ENCODE results near the gene GALNT17.

Gene GALNT17

DNA sequence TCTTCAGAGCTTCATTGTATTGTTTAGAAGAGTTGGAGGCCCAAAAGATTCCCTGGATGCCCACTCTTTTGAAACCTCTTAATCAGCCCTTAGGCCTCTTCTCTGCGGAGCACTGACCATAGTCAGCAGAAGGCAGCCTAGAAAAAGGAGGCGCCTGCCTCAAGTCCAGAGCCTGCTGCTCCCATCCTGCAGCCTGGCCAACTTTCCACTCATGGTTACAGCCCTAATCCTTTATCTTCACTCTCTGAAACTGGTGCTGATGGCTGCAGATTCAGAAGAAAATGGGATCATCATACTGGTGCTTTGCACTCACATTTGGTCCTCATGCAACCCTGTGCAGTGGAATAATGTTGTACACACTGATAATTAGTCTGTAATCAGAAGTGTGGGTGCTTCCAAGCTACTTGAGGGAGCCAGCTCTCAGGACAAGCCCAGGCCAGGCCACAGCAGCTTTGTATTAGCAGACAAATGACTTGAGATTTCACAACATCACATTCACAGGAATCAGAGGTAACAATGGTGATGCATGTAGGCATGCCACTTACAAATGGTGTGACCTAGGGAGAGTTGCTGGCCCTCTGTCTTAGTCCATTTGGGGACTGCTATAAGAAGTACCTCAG lies 272.9 kb downstream of the GALNT17 start:
- no peak for DNase-seq

DNA sequence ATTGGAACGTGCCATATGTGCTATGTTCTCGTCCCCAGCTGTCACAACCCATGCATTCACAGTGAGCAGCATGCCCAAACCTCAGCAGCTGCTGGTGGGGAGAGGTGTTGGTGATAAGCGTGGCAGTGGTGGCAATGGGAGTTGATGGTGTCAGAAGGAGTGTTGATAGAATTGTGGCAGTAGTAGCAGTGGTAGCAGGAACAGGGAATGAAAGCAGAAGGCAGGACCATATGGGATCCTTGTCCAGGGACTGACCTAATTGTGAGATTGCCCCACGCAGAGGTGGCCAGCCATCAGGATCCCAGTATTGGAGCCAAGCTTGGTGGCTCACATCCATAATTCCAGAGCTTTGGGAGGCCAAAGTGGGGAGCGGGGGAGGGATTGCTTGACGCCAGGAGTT lies 276.3 kb downstream of the GALNT17 start:
- no peak for DNase-seq

DNA sequence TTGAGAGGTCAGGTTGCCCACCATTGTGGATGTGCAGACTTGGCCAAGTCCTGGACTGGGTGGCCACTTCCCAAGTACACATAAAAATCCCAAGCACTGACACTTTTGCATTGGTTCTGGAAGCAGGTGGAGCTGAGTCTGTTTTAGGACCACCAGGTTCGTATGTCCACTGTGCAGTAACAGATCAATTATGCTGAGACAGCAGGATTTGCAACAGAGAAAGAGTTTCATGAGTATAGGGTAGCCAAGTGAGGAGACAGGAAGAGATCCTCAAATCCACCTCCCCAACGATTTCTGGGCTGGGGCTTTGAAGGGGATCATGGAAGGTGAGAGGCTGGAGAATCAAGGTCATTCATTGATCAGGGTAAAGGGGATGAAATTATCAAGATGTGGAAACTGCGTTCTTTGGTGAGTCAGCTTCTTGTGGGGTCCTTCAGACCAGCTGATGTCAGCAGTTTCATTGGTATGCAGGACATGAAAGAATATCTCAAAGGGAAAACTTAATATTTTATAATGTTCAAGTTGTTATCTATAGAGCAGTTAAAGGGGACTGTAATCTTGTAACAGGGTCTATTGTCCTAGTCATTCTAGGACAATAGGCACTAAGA lies 277.7 kb downstream of the GALNT17 start:
- no peak for DNase-seq

DNA sequence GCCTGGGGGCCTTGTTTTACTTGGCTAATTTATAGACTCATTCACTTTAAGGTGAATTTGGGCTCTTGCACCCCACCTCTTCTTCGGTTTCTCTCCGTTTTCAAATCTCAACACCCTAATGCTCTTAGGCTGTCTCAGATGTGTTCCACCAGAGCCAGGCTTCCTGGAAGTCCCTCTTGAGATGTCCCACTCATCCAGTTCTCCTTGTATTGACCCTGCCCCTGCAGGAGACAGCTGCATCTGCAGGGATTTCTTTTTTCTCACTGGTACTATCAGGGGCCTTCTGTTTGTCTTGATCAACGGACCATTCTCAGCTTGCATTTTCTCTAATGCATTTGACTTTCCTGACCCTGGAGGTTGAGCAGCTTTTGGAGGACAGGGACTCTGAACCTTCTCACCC lies 279.5 kb downstream of the GALNT17 start:
- no peak for DNase-seq

DNA sequence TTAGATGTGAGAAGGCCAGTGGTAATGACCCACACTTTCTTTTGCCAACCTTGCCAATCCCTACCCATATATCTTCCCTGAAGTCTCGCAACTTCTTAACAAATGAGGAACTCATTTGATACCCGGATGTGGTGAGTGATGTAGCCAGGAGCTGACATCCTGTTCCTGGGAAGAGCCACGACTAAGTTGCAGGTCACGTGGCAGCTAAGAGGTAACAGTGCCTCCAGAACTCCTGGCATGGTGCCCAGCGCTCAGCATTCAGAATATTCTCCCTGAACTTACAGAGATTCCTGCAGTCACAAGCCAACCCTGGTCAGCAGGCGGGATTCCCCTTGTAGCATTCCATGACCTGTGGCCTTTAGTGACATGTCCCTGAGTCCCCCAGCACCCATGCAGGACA lies 282.5 kb downstream of the GALNT17 start:
- DNase-seq, result no peak

DNA sequence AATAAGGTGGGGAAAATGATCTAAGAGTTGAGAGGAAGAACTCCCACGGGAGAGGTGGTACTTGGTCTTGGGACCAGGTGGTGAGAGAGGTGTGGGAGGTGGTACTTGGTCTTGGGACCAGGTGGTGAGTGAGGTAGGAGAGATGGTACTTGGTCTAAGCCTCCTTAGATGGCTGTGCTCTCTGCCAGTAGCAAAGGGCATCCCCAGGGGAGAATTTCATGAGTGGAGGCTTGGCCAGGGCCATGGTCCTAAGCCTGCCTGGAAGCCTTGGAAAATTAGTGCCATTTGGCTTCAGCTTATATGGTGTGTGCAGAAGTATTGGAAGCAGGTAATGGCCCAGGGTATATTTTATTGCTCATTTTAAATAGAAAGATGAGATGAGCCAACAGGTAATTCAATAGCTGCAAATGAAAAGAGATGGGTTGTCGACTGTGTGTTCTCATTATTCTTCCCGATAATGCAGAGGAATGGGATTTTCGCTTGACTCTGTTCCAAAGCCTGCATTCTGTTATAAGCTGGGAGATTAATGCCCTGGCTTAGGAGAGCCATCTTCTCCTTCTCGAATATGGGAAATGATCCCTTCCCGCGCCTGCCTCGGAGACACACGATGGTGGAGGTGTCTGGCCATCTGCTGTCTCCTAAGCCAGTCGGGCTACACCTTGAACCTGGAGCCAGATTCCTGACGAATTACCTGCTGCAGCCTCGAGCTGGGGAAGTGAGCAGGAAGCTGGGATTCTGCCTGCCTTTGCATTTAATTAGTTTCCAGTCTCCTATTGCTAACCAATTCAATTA lies 287.8 kb downstream of the GALNT17 start:
- DNase-seq, result no peak

DNA sequence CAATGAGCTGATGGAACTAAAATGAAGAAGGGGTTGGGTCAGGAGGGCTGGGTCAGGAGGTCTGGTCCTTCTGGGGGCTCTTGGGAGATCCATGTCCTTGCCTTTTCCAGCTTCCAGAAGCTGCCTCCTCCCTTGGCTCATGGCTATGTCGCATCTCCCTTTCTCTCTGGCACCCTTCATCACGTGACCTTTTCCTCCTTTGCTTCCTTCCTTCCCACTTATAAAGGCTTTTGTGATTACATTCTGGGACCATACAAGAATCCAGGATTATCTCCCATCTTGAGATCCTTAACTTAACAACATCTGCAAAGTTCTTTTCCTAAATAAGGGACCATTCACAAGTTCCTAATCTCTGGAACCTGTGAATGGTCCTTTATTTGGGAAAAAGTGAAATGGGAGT lies 290.2 kb downstream of the GALNT17 start:
- DNase-seq, result no peak

DNA sequence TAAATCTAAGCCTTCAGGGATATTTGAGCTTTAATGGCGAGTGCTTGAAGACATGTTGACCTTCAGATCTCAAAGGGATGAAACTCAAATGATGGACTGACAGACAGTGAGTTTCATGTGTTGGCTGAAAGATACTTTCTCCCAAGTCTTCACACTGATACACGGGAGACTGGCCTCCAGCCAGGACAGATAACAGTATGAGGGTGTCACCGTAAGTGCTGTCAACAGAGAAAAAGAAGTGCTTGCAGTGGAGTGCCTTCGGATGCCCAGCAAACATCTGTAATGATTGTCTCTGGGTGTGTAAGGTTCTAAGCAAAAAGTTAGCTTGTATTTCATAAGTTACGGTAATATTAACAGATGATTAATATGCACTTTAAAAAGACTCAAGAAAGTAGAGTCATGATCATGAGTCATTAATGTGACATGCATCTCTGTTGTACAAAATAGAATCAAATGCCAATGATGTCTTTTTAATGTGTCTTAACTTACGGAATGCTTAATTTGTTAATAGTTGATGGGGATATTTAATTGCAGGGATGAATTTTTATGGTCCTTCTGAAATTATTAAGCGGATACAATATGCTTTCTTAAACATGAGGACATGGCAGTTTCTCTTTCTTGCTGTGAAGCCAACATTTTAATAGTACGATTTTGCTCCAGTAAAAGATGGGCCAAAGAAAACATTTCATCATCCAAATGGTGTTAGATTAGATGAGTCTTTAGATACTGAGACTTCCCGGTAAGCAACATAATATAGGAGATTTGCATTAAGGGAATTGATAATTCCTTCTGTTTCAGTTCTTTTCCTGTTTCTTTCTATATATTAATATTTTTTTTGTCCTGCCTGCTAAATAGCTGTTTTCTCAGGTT lies 292.5 kb downstream of the GALNT17 start:
- no peak for DNase-seq

DNA sequence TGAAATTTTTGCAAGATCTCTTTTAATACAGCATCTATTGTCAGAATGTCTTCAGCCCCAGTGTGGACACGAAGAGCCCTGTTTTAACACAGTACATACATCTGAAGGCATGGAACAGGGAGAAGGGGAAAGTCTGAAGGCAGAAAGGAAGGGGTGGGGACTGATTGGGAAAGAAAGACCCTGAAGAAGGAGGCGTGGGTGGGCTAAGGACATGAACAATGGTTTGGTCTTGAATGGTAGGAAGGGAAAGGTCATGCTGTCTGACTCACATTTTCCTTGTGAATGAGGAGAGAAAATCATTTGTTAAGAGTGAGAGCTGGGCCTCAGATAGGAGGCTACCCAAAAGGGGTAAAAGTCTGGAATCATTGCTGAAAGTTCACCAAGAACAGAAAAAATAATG lies 297.1 kb downstream of the GALNT17 start:
- no peak for DNase-seq

DNA sequence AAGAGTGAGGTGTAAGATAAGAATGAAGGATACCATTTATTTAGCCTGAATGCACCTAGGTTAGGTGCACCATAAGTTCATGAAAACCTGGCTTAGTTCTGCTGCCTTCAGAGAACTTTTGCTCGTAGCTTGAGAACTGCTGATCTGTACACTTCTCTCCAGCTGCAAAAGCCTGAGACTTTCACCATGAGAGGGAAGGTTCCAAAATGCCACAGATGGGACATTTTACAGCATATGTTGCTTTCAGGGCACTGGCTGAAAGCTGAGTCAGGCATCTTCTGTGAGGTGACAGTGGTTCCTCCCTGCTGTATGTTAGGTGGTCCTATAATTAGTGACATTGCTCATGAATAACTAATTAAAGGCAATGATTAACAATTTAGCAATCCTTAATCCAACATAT lies 298.3 kb downstream of the GALNT17 start:
- DNase-seq, result no peak

DNA sequence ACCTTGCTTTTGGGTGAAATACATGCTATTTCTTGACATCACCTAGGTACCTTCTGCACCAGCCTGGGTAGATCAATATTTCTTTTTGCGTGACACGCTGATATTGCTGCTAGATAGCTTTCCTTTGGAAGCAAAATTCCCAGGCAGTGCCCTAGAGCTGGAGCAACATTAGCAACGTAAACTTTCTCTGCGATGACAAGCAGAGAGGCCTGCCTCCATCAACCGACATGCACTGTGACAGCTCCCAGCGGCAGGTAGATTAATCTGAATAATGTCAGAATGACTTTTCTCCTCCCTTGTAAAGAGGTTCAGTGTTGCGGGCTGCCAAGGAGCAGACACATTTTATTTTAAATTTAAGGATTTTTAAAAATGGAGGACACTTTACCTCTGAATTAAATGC lies 307.4 kb downstream of the GALNT17 start:
- no peak for DNase-seq

DNA sequence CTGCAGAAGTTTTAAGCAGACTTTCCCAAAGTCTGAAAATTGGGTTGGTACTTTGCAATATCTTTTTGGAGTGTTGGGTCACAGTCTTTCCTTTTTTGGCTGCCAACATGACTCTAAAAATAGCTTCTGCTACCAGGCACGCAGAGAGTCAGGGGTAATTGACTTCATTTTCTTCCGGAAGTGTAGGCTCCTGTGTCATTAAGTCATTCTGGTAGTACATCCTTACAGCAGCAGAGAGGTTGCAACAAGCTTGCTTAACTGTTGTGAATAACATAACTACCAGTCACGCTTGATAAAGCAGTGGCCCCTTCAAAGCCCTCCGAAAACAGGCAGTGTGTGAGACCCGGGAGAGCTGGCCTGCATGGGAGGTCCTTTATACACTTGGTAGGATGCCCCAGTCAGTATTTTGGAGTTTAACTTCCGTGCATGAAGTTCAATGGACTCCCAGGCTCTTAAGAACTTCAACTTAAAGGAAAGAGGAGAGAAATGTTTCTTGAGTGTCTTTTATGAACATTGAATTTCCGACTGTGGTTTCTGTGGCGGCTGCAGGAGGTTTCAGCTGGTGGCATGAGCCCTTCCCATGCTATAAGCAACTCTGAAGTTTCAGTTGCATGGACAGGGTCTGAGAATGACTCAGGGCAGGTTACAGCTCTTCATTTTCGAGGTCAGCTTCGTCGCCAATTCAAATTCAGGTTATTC lies 310.7 kb downstream of the GALNT17 start:
- DNase-seq, result no peak

DNA sequence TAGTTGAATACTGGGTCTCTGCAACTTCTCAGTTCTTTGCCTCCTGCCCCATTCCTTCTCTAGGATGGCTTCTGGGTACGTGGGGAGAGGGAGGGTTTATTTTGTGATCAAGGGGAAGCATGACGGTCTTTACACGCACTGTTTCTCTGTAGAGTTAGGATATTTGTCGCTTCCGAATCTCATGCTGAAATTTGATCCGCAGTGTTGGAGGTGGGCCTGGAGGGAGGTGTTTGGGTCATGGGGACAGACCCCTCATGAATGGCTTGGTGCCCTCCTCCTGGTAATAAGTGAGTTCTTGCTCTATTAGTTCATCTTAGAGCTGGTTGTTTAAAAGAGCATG lies 311.2 kb downstream of the GALNT17 start:
- DNase-seq, result no peak

DNA sequence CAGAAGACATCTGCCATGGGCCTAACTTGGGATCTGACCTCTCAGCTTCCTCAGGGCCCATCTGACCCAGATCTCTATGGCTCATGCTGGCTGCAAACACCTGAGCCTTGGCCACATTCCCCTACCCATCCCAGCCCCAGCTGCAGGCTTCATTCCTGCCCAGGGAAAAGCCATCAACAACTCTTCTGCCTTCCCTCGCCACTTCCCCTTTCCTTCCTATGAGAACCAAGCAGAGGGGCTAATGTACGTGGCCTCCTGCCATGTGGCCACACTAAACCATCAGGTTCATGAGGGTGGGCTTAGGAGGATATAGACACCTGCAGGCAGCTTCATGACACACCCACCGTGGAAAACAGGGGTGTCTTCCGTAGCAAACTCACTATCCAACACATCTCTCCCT lies 312.2 kb downstream of the GALNT17 start:
- DNase-seq, result no peak

DNA sequence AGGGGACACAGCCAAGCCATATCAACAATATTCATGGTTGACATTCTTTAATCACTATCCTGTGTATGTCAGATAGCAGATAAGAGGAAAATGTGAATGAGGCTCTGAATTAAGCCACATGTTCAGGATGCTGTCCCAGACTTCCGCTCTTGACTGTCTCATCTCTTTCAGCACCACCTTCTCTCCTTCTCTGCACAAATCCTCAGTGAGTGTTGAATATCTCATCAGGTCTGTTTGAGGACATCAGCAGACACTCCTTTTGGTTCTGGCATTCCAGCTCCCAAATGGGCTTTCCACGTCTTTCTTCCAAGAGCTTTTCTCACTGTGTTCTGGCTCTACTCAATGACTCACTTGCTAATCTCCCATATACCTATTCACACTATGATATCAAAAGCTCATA lies 321.7 kb downstream of the GALNT17 start:
- DNase-seq, result no peak

DNA sequence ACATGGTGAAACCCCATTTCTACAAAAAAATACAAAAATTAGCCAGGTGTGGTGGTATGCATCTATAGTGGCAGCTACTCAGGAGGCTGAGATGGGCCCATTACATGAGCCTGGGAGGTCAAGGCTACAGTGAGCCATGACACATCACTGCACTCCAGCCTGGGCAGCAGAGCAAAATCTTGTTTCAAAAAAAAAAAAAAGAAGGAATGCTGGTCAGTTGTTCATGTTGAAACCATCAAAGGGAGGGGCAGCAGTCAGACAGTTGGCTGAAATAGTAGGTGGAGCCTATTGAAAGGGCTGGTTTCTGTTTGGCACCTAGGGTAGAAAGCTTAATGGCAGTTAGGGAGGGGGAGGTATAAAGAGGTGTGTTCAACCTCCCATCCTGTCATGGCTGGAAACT lies 323.0 kb downstream of the GALNT17 start:
- no peak for DNase-seq

DNA sequence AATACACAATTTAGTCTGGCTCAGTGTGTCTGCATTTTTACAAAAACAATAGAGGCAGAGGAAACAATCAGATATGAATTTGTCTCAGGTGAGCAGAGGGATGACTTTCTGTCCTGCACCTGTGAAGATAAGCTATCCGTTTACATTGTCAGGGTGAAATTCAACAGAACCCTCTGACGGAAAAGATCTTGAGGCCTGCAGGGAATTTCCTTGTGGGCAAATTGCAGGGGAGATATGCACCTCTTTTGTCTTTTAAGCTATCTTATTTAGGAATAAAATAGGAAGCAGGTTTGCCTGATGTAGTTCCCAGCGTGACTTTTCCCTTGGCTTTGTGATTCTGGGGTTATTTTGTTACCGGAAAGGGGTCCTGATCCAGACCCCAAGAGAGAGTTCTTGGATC lies 325.1 kb downstream of the GALNT17 start:
- no peak for DNase-seq

DNA sequence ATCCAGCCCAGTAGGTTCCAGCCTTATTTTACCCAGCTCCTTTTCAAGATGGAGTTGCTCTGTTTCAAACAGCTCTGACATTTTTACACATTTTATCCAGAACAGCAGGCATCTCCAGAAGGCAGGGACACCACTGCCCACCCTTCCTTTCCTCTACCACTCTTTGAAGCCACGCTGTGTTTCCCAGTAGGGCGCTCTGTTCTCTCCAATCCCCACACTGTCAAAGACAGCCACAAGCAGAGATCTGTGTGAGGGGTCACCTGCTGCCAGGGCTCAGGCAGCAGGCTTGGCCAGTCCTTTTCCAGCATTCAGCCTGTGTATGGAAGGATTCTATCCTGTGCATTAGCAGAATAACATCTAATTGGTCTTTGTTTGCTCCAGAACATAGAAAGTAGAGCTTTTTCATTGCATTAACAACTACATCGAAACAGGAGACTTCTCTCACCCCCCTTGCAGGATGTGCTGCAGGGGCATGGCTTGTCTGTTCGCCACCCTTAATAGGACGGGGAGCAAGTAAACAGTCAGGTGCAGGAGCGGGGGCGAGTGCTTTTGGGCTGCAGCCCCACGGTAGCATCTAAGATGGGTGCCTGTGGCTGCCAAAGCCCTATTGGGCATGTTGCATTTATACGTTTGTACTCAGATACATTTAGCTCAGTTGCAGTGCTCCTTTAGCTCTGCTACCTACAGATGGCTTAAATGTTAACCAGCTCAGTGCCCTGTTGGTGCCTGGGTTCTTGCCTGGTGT lies 326.1 kb downstream of the GALNT17 start:
- no peak for DNase-seq

DNA sequence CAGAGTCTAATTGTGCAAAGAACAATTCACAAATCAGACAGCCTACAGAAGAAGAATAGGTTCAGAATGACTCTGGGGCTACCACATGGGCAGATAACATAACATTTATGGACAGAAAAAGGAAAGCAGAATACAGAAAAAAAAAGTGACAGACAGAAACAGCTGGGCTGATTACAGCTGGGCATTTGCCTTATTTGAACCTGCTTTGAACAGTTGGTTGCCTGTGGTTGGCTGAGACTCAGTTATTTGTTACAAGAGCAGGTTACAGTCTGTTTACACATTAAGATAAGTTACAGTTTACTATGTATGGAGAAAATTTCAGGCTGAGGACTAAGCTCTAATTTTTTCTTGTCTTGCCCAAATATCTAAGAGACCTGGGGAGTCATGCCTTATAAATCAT lies 327.2 kb downstream of the GALNT17 start:
- no peak for DNase-seq

DNA sequence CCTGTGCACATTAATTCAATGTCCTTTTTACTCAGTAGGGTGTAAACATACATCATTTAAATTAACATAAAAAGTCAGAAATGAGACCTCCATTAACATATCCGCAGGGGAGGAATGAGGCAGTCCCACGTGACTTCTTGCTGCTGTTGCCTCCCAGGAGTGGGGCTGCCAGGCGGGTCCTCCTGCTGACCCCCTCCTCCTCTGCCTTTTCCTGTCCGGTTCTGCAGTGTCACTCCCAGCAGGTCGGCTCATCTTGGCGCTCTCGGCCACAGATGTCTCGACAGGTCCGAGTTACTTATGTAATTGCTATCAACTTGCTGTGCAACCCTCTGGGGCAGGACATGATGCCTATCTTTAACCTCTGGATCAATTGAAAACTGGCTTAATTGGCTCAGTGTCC lies 329.6 kb downstream of the GALNT17 start:
- DNase-seq, result no peak

DNA sequence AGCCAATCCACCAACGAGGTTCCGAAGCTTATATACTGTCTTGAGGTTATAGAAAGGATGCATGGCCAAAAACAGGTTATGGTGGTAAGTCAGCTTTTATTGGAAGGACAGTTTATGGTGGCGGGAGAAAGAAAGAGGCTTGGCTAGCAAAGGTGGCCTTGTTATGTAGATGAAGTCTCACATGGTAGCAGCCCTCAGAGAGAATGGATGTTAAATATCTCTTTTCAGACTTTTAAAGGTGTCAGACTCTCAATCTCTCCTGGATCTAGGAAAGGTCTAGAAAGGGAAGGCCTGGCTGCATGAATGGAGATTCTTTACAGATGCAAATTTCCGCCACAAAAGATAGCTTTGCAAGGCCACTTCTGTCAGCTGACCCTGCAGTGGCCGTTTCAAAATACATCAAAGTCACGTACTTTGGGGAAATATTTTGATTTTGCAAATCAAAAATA lies 333.8 kb downstream of the GALNT17 start:
- no peak for DNase-seq

Measured in CD4-positive, alpha-beta T cell treated with Interleukin-4 for 4 hours (primary cell).